Testis (tissue), 2 donors: ENCODE data around the gene KIF3B.

Source experiments
- POLR2A ChIP-seq: fragments of 450-650 bp; IDR thresholded peaks from one replicate; pipeline ENCODE4 v1.6.1; 2017; ENCODE audit warnings: antibody characterized with exemption, mild to moderate bottlenecking, moderate library complexity
- TF ChIP-seq, protein P1 (sequence below), 3 experiments: fragments of 450-650 bp in 2 of 3; fragments of 200-600 bp in 1 of 3; sonication (generic) in 1 of 3; IDR thresholded peaks; one replicate each; pipeline ENCODE4 v1.5.1; 2016 to 2019; ENCODE audit warnings: antibody characterized with exemption in 3 of 3, mild to moderate bottlenecking in 2 of 3, moderate library complexity in 1 of 3

DNA sequence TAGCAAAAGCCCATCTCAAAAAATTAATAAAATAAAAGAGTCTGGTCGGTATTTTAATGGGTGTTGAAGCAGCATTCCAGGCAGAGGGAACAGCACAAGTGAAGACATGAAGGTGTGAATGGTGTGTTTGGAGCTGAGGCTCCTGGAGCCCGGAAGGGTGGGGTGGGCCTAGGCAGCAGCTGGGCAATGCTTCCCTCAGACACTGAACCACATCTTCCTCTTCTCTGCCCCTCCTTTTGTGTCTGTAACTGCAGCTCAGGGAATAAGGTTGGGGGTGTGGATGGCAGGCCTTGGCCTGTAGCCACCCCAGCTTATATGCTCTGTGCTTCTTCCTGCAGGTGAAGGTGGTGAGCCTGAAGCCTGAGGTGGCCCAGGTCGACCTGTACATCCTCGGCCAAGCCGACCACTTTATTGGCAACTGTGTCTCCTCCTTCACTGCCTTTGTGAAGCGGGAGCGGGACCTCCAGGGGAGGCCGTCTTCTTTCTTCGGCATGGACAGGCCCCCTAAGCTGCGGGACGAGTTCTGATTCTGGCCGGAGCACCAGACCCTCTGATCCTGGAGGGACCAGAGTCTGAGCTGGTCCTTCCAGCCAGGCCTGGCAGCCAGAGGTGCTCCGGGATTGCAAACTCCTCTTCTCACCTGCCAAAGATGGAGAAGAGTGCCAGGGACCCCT lies 43.2 kb upstream of the KIF3B start:
- no peak for TF ChIP-seq POLR2A
- TF ChIP-seq, protein P1, sequence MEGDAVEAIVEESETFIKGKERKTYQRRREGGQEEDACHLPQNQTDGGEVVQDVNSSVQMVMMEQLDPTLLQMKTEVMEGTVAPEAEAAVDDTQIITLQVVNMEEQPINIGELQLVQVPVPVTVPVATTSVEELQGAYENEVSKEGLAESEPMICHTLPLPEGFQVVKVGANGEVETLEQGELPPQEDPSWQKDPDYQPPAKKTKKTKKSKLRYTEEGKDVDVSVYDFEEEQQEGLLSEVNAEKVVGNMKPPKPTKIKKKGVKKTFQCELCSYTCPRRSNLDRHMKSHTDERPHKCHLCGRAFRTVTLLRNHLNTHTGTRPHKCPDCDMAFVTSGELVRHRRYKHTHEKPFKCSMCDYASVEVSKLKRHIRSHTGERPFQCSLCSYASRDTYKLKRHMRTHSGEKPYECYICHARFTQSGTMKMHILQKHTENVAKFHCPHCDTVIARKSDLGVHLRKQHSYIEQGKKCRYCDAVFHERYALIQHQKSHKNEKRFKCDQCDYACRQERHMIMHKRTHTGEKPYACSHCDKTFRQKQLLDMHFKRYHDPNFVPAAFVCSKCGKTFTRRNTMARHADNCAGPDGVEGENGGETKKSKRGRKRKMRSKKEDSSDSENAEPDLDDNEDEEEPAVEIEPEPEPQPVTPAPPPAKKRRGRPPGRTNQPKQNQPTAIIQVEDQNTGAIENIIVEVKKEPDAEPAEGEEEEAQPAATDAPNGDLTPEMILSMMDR (IDR thresholded peaks at IDR 0.05): no peak
